Measurements from ENCODE around the gene ZNF444.
"Not testable (repeated sequence)": the region's sequence is repeated elsewhere in the genome, so short reads cannot be mapped to it uniquely, and the experiment has no call there.

Gene ZNF444

GRCh38 chr19:56147307-56147706, 6.2 kb downstream of the ZNF444 start:
- DNase-seq (ENCODE audit: low spot score): no peak

- no peak for DNase-seq (ENCODE audit: low spot score)
Measured at GRCh38 chr19:56148096-56148495, 7.0 kb downstream of the ZNF444 start.

- DNase-seq (ENCODE audit: low spot score): not testable (repeated sequence)
Measured at GRCh38 chr19:56148955-56149655, 8.0 kb downstream of the ZNF444 start.

- no peak for DNase-seq (ENCODE audit: low spot score)
Measured at GRCh38 chr19:56149656-56150038, 8.6 kb downstream of the ZNF444 start.

GRCh38 chr19:56150358-56150757, 9.3 kb downstream of the ZNF444 start:
- DNase-seq (ENCODE audit: low spot score): no peak

GRCh38 chr19:56152644-56153043, 11.6 kb downstream of the ZNF444 start:
- DNase-seq (ENCODE audit: low spot score): no peak

GRCh38 chr19:56153507-56153906, 12.4 kb downstream of the ZNF444 start:
- DNase-seq (ENCODE audit: low spot score): peak; percentile 70

GRCh38 chr19:56155124-56155687, 14.1 kb downstream of the ZNF444 start:
- DNase-seq (ENCODE audit: low spot score): peak; percentile 72

GRCh38 chr19:56156768-56157167, 15.7 kb downstream of the ZNF444 start:
- DNase-seq (ENCODE audit: low spot score): no peak

GRCh38 chr19:56158170-56158757, 17.2 kb downstream of the ZNF444 start:
- no peak for DNase-seq (ENCODE audit: low spot score)

GRCh38 chr19:56159009-56159559, 18.0 kb downstream of the ZNF444 start:
- no peak for DNase-seq (ENCODE audit: low spot score)

- DNase-seq (ENCODE audit: low spot score): no peak
Measured at GRCh38 chr19:56159622-56160271, 18.7 kb downstream of the ZNF444 start.

- DNase-seq (ENCODE audit: low spot score): no peak
Measured at GRCh38 chr19:56161534-56161933, 20.4 kb downstream of the ZNF444 start.

GRCh38 chr19:56162258-56162657, 21.2 kb downstream of the ZNF444 start:
- DNase-seq (ENCODE audit: low spot score): no peak

GRCh38 chr19:56163097-56163496, 22.0 kb downstream of the ZNF444 start:
- no peak for DNase-seq (ENCODE audit: low spot score)

- DNase-seq (ENCODE audit: low spot score): no peak
Measured at GRCh38 chr19:56167064-56167578, 26.0 kb downstream of the ZNF444 start.

GRCh38 chr19:56170261-56170660, 29.2 kb downstream of the ZNF444 start:
- no peak for DNase-seq (ENCODE audit: low spot score)

- no peak for DNase-seq (ENCODE audit: low spot score)
Measured at GRCh38 chr19:56174086-56174485, 33.0 kb downstream of the ZNF444 start.

- DNase-seq (ENCODE audit: low spot score): no peak
Measured at GRCh38 chr19:56174550-56174949, 33.5 kb downstream of the ZNF444 start.

- DNase-seq (ENCODE audit: low spot score): peak; percentile 63
Measured at GRCh38 chr19:56175861-56176307, 34.8 kb downstream of the ZNF444 start, which contains the start of gene GALP. Gene GALP (plus strand): TSS chr19:56176008. CDS start chr19:56177109, 1,101 bp downstream.

- not testable (repeated sequence) for DNase-seq (ENCODE audit: low spot score)
Measured at GRCh38 chr19:56176310-56176709, 35.2 kb downstream of the ZNF444 start.

GRCh38 chr19:56176881-56177280, 35.8 kb downstream of the ZNF444 start:
- no peak for DNase-seq (ENCODE audit: low spot score)
